Mesothelial cell of epicardium (in vitro differentiated cells): ENCODE data around the gene KIF7. TPM values are rescaled to one million over a fixed set of nuclear protein-coding genes. Genes with fewer than 3 reads are reported as not detected.

Source experiments
- DNase-seq, 2 experiments: peaks; one replicate each; pipeline ENCODE4 v3.0.0; 2021; ENCODE audit warnings: low spot score in 2 of 2; ENCODE audit not compliant: unreplicated experiment in 2 of 2
- H3K27ac Mint-ChIP-seq: 2 replicates; pipeline ENCODE4 v1.8.0; 2021; ENCODE audit warnings: mixed read lengths
- H3K27me3 Mint-ChIP-seq: 2 replicates; pipeline ENCODE4 v1.8.0; 2021; ENCODE audit warnings: low read depth, mixed read lengths
- H3K36me3 Mint-ChIP-seq: 2 replicates; pipeline ENCODE4 v1.8.0; 2021; ENCODE audit warnings: mixed read lengths
- H3K4me1 Mint-ChIP-seq: 2 replicates; pipeline ENCODE4 v1.8.0; 2021; ENCODE audit warnings: mixed read lengths
- H3K4me3 Mint-ChIP-seq: 2 replicates; pipeline ENCODE4 v1.8.0; 2021; ENCODE audit warnings: mild to moderate bottlenecking, moderate library complexity, mixed read lengths
- H3K9me3 Mint-ChIP-seq: 2 replicates; pipeline ENCODE4 v1.8.0; 2021; ENCODE audit warnings: mixed read lengths
- total RNA-seq: library from RNA; stranded (reverse); gene quantifications from 3 replicates; pipeline ENCODE4 v1.2.1, GENCODE V29; 2021
- TF ChIP-seq, protein P1 (sequence below): fragments of 200-600 bp; sonication (generic); IDR thresholded peaks from one replicate; pipeline ENCODE4 v1.5.0; 2021; ENCODE audit warnings: antibody characterized with exemption; ENCODE audit not compliant: unreplicated experiment

The KIF7 gene
- total RNA-seq, 1 donor from 2014 or later: 30.1 TPM

DNA sequence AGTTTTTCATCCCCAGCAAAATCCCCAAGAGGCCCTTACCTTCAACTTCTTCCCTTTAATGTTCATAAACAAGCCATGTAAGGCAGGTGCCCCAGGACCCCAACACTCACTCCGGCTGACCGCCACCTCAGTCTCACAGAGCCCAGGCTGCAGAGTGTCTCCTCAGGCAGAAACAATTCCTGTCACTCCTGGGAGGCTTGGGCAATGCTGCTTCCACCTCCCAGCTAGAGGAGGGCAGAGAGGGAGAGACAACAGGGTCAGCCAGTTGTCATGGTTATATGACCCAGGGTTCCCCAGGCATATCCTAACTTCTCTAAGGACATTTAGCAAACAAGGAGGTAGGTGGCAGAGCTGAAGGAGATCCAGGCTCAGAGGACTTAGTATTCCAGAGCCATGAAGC lies 23.9 kb upstream of the KIF7 start, which contains the start of gene PLIN1:
TSS of gene PLIN1 (minus strand) at position 156 of the 400 bp plus-strand sequence. CDS start 1,878 bp downstream, outside the sequence.
- peaks cover 5% of the 10 kb centered on the region for H3K36me3 Mint-ChIP-seq
- H3K27ac Mint-ChIP-seq: no peak within 1 kb of the TSS
- H3K27me3 Mint-ChIP-seq: no peaks in the 10 kb centered on the region
- no peak for DNase-seq
- no peak within 1 kb of the TSS for H3K4me3 Mint-ChIP-seq
- no peaks in the 10 kb centered on the region for H3K9me3 Mint-ChIP-seq
- H3K4me1 Mint-ChIP-seq: no peaks in the 10 kb centered on the region
- TF ChIP-seq, protein P1, sequence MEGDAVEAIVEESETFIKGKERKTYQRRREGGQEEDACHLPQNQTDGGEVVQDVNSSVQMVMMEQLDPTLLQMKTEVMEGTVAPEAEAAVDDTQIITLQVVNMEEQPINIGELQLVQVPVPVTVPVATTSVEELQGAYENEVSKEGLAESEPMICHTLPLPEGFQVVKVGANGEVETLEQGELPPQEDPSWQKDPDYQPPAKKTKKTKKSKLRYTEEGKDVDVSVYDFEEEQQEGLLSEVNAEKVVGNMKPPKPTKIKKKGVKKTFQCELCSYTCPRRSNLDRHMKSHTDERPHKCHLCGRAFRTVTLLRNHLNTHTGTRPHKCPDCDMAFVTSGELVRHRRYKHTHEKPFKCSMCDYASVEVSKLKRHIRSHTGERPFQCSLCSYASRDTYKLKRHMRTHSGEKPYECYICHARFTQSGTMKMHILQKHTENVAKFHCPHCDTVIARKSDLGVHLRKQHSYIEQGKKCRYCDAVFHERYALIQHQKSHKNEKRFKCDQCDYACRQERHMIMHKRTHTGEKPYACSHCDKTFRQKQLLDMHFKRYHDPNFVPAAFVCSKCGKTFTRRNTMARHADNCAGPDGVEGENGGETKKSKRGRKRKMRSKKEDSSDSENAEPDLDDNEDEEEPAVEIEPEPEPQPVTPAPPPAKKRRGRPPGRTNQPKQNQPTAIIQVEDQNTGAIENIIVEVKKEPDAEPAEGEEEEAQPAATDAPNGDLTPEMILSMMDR: no peak

DNA sequence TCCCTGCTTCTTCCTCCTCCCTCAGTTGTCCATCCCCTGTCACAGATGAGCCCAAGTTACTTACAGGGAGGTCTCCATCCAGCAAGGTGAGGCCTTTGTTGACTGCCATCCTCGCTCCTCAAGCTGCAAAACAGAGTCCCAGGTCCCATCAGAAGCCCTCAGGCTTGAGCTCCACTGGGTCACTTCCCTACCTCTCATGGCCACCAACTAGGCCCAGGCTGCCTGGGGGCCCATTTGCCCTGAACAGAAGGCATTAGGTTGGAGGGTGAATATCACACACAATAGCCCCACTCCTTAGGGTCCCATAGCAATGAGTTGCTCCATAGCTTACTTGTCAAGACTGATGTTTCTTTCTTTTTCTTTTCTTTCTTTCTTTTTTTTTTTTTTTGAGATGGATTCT lies 22.1 kb upstream of the KIF7 start:
- H3K4me1 Mint-ChIP-seq: peaks cover 8% of the 10 kb centered on the region
- no peak overlapping the region for H3K27ac Mint-ChIP-seq
- H3K36me3 Mint-ChIP-seq: peaks cover 2% of the 10 kb centered on the region
- no peaks in the 10 kb centered on the region for H3K27me3 Mint-ChIP-seq
- DNase-seq: no peak
- no peaks in the 10 kb centered on the region for H3K9me3 Mint-ChIP-seq
- H3K4me3 Mint-ChIP-seq: no peak overlapping the region
- TF ChIP-seq, protein P1: no peak

DNA sequence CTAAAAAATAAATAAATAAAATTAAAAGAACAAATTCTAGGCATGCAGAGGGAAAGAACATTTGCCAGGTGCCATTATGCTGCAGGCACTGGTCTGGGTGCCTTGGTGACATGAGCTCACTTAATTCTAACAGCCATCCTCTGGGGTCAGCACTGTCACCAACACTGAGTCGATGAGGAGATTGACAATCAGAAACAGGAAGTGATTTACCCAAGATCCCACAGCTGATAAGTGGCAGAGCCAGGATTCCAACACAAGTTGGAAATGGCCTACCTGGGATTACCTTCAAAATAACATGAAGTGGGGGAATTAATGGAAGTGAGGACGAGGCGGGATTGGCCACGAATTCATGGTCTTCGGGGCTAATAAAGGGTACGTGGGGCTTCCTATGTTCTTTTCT lies 20.3 kb upstream of the KIF7 start:
- DNase-seq: no peak

DNA sequence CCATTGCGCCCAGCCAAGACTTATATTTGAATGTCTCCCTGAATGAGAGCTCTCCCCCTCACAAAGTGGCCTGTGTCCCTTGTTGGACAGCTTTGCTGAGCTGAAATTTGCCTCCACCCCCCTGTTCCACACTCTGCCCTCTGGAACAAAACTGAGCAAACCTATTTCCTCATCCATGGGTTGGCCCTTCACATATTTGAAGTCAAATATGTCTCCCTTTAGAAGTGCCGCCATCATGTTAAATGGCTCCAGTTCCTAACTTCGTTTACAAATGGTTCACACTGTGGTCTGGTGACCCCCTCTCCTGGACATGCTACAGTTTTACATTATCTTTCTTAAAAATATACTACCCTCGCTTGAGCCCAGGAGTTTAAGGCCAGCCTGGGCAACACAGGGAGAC lies 19.3 kb upstream of the KIF7 start:
- H3K36me3 Mint-ChIP-seq: no peaks in the 10 kb centered on the region
- no peaks in the 10 kb centered on the region for H3K27me3 Mint-ChIP-seq
- TF ChIP-seq, protein P1: no peak
- H3K9me3 Mint-ChIP-seq: no peaks in the 10 kb centered on the region
- H3K4me1 Mint-ChIP-seq: peaks cover 14% of the 10 kb centered on the region
- no peak overlapping the region for H3K27ac Mint-ChIP-seq
- H3K4me3 Mint-ChIP-seq: no peak overlapping the region
- DNase-seq: no peak

More for the DNA sequence above, 20.3 kb upstream of the KIF7 start:
- H3K4me3 Mint-ChIP-seq: no peak overlapping the region
- H3K4me1 Mint-ChIP-seq: peaks cover 14% of the 10 kb centered on the region
- H3K27me3 Mint-ChIP-seq: no peaks in the 10 kb centered on the region
- no peaks in the 10 kb centered on the region for H3K36me3 Mint-ChIP-seq
- no peaks in the 10 kb centered on the region for H3K9me3 Mint-ChIP-seq
- TF ChIP-seq, protein P1: no peak
- no peak overlapping the region for H3K27ac Mint-ChIP-seq

DNA sequence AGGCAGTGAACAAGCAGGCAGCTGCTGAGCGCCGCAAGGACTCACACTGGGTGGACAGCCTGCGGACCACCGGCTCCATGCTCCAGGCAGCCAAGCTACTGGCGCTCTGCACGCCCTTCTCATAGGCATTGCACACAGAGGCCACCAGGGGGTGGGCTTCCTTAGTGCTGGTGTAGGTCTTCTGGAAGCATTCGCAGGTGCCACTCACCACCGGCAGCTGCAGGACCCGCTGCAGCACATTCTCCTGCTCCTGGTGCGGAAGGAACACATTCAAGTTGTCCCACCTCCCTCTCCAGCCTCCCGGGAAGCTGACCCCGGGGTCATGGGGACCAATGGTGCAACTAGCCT lies 17.9 kb upstream of the KIF7 start:
- Mint-ChIP-seq H3K27me3 (no peaks in the 10 kb centered on the region), H3K9me3 (no peaks in the 10 kb centered on the region), H3K27ac (no peak overlapping the region), H3K36me3 (no peaks in the 10 kb centered on the region), H3K4me1 (peaks cover 14% of the 10 kb centered on the region), H3K4me3 (no peak overlapping the region)
- no peak for DNase-seq
- TF ChIP-seq, protein P1: peak; percentile 25
